ENCODE measurements around the gene STAT2.

- TF ChIP-seq CTCF (IDR thresholded peaks at IDR 0.05; ENCODE audit: low read length) (no peak), EZH2 (optimal IDR thresholded peaks at IDR 0.05; ENCODE audit: low read depth, low read length) (no peak)
Observed at GRCh38 chr12:56299853-56300643, 59.9 kb downstream of the STAT2 start, which contains the start of gene CS.
